HG02973 (cell line): Measurements from ENCODE around the gene MCRIP1.

ENCODE experiments used
- ATAC-seq: cut with Tn5 transposase; IDR thresholded peaks from one replicate; pipeline ENCODE4 v1.9.1; 2021; ENCODE audit warnings: moderate library complexity; ENCODE audit not compliant: unreplicated experiment

Gene MCRIP1

GRCh38 chr17:81833160-81833920, at the start of gene MCRIP1:
TSS of gene MCRIP1 (minus strand) at chr17:81833291. CDS start at chr17:81824506, 8,785 bp downstream.
- ATAC-seq: peak; percentile 59

- no peak for ATAC-seq
These were observed 46.0 kb upstream of the MCRIP1 start for GRCh38 chr17:81879121-81879520.

GRCh38 chr17:81878294-81878693, 45.2 kb upstream of the MCRIP1 start:
- ATAC-seq: no peak

GRCh38 chr17:81877569-81877968, 44.5 kb upstream of the MCRIP1 start:
- ATAC-seq: no peak

- ATAC-seq: peak; percentile 40
These were observed 38.5 kb upstream of the MCRIP1 start for GRCh38 chr17:81871387-81872230.

- peak; percentile 4 for ATAC-seq
These were observed 37.9 kb upstream of the MCRIP1 start, which contains the start of gene ARHGDIA for GRCh38 chr17:81870981-81871386. TSS of gene ARHGDIA (minus strand) at chr17:81871337. CDS start at chr17:81869930, 1,407 bp downstream.

- ATAC-seq: peak; percentile 14
These were observed 37.3 kb upstream of the MCRIP1 start for GRCh38 chr17:81870131-81870980.

GRCh38 chr17:81869221-81870130, 36.4 kb upstream of the MCRIP1 start:
- no peak for ATAC-seq

- no peak for ATAC-seq
These were observed 35.7 kb upstream of the MCRIP1 start for GRCh38 chr17:81868674-81869220.

- no peak for ATAC-seq
These were observed 35.0 kb upstream of the MCRIP1 start for GRCh38 chr17:81867991-81868673.

- ATAC-seq: no peak
These were observed 34.3 kb upstream of the MCRIP1 start for GRCh38 chr17:81867170-81867990.

GRCh38 chr17:81866440-81867169, 33.5 kb upstream of the MCRIP1 start:
- ATAC-seq: no peak

GRCh38 chr17:81865733-81866439, 32.8 kb upstream of the MCRIP1 start:
- ATAC-seq: no peak

- ATAC-seq: no peak
These were observed 32.3 kb upstream of the MCRIP1 start for GRCh38 chr17:81865358-81865732.

- ATAC-seq: no peak
These were observed 31.0 kb upstream of the MCRIP1 start for GRCh38 chr17:81863833-81864768.

GRCh38 chr17:81863123-81863675, 30.1 kb upstream of the MCRIP1 start:
- ATAC-seq: no peak
